GM18505 (cell line): ENCODE measurements around the gene SLC6A16.
A peak's percentile ranks its signal among the peaks of the same experiment; 100 is the strongest.
"Not testable (repeated sequence)": the region's sequence is repeated elsewhere in the genome, so short reads cannot be mapped to it uniquely, and the experiment has no call there.

Experiments used
- ATAC-seq: cut with Tn5 transposase; IDR thresholded peaks from one replicate; pipeline ENCODE4 v1.9.1; 2021; ENCODE audit not compliant: unreplicated experiment
- POLR2A ChIP-seq: IDR thresholded peaks from 4 replicates; pipeline ENCODE4 v1.6.1; 2011; ENCODE audit warnings: borderline replicate concordance; ENCODE audit not compliant: insufficient read depth, insufficient read length; ENCODE audit errors: extremely low read depth

SLC6A16 gene

DNA sequence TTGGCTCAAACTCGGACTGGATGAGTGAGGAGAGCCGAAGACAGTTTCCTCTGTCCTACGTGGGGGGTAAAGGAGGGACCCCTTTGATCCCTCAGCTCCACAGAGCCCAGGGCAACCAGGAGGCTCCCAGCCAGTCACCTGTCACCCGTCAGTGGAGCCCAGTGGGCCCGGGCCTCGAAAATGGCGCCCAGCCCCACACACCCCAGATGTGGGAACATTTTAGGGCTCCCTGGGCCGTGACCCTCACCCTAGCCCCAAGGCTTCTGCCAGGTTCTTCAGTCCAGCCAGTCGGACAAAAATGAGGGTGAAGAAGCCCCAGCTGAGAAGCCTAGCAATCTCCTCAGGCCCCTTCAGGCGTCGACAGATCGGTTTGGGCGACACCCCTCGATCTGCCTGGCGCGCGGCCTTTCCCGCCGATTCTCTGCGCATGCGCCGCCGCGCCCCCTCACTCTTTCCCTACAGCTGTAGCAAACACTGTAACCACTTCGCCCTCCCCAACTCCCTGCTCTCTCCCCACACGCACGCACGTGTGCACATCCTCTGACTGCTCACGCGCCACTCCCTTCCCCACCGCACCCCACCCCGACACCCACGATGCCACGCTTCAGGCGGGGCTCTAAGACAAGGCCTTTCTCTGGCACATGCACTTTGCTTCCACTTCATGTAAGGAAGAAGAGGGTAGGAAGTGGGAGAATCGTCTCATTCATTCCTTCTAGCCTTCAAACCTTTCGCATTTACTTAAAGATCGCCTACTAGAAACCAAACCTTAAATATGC is at the start of gene SLC6A16:
Gene SLC6A16, minus strand, starts transcription at position 391 of the 776 bp plus-strand sequence. CDS start 13,844 bp downstream, outside the sequence.
- no peak for TF ChIP-seq POLR2A
- no peak for ATAC-seq

DNA sequence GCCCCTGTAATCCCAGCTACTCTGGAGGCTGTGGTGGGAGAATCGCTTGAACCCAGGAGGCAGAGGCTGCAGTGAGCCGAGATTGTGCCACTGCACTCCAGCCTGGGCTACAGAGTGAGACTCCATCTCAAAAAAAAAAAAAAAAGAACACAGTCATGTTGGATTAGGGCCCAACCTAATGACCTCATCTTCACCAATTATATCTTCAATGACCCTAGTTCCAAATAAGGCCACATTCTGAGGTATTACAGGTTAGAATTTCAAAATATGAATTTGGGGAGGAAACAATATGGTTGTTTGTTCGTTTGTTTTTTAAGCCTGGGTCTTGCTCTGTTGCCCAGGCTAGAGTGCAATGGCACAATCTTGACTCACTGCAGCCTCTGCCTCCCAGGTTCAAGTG is 48.2 kb upstream of the SLC6A16 start:
- not testable (repeated sequence) for ATAC-seq

DNA sequence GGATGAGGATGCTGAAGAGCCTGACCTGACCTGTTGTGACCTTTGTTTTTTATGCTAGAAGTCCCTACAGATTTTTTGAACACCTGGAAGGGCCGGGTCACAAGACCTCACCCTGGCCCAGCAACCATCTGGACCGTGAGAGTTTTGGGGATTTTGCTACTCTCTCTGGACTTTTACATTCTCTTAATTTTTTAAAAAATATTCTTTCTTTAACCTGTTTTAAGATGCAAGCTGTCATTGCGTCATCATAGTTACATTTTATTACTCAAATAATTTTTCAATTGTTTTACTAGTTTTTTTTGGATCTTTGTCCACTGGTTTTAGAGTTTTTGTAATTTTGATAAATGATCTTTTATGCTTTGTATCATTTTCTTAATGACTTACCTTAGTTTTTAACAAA is 46.2 kb upstream of the SLC6A16 start:
- no peak for TF ChIP-seq POLR2A
- no peak for ATAC-seq

DNA sequence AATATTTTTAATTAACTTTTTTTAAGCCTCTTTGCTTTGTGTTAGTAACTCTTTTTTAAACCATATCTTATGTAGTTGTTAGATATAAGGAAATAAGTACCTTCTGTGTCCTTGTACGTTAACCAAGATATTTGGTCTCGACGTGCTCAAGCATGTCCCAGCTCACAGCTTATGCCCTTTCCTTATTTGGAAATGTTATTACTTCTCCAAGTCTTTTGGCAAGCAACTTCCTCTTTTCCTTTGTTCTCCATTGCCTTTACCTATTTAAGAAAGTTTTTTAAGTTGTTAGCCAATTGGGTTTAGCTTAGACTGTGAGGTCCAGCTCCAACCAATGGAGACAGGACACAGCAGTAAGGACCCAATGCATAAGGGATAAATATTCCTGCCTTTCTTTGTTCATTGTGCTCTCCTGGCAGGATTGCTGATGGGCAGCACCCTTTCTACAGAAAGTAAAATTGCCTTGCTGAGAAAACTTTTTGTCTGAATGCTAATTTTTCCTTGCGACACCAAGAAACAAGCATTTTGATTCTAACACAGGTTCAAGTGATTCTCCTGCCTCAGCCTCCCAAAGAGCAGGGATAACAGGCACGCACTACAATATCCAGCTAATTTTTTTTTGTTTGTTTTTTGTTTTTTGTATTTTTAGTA is 43.8 kb upstream of the SLC6A16 start:
- ATAC-seq: no peak
- no peak for TF ChIP-seq POLR2A

DNA sequence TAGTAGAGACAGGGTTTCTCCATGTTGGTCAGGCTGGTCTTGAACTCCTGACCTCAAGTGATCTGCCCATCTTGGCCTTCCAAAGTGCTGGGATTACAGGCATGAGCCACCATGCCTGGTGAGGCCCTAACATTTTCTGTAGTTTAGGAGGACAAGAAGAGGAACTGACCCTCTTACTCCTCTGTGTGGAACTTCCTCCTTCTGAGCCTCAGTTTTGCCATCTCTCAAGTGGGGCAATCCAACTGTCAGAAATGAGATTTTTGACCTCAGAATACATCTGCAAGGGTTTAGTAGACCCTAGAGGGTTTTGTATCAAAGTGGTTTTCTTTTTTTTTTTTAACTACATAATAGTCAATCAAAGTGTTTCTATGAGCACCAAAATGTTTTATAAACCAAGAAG is 41.1 kb upstream of the SLC6A16 start:
- ATAC-seq: no peak
- no peak for TF ChIP-seq POLR2A

DNA sequence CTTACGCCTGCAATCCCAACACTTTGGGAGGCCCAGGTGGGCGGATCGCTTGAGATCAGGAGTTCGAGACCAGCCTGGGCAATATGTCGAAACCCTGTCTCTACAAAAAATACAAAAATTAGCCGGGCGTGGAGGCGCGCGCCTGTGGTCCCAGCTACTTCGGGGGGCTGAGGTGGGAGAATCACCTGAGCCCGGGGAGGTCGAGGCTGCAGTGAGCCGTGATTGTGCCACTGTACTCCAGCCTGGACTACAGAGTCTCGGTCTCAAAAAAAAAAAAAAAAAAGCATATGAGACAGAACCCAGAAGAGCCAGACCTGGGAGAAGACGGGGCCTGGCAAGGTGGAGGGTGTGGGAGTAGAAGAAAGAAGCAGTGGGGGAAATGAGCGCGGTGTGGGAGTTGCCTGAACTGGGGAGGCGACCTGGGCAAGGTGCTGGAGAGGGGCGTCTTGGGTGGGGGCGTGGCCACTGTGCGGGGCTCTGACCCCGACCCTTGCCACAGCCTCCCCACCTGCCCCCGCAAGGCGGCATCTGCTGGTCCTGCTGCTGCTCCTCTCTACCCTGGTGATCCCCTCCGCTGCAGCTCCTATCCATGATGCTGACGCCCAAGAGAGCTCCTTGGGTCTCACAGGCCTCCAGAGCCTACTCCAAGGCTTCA is 39.2 kb upstream of the SLC6A16 start:
- no peak for TF ChIP-seq POLR2A
- no peak for ATAC-seq

DNA sequence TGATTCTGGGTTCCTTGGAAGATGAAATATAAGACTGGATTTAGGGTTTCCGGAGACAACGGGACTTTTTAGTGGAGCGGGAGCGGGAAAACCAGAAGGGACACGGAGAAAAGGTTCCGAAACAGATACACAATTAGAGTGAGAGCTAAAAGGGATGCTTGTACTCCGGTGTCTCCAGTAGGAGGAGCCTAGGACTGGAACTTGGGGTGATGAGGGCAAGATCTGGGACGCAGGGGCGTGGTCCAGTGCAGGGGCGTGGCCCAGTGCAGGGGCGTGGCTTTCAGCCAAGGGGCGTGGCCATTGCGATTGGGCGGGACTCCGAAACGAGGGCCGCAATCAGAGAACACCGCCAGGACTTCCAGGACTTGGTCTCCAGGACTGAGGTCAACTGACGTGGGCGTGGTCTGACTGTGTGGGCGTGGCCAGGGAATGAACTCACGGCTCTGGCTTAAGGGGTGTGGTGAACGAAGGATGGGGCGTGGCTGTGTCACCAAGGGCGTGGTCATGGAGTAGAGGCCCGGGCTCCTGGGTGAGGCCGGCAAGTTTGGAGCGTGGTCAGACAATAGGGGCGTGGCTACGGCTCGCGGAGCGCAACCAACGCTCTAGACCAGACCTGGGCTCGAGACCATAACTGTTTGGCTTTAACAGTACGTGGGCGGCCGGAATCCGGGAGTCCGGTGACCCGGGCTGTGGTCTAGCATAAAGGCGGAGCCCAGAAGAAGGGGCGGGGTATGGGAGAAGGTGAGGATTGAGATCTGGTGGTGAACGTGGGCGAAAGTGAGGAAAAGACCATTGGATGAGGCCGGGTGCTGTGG is 38.5 kb upstream of the SLC6A16 start, which contains the start of gene DKKL1:
Gene DKKL1, plus strand, starts transcription at position 610 of the 815 bp plus-strand sequence. Its CDS starts 122 bp downstream, at position 732.
- no peak for TF ChIP-seq POLR2A
- peak; percentile 61 for ATAC-seq

DNA sequence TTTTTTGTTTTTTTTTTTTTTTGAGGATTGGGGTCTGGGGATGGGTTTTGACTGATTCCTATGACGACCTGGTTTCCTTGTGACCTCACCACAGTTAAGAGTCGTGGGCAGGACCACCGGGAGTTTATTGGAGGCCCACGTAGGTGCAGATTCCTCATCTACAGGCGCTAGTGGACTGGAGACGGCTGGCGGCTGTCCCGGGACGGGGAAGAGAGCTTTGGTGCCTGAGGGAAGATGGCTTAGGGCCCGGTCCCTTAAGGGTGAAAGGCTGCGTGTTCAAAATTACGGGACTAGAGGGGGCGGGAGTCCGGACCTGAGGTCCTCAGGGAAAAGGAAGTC is 37.9 kb upstream of the SLC6A16 start:
- no peak for TF ChIP-seq POLR2A
- ATAC-seq: no peak

DNA sequence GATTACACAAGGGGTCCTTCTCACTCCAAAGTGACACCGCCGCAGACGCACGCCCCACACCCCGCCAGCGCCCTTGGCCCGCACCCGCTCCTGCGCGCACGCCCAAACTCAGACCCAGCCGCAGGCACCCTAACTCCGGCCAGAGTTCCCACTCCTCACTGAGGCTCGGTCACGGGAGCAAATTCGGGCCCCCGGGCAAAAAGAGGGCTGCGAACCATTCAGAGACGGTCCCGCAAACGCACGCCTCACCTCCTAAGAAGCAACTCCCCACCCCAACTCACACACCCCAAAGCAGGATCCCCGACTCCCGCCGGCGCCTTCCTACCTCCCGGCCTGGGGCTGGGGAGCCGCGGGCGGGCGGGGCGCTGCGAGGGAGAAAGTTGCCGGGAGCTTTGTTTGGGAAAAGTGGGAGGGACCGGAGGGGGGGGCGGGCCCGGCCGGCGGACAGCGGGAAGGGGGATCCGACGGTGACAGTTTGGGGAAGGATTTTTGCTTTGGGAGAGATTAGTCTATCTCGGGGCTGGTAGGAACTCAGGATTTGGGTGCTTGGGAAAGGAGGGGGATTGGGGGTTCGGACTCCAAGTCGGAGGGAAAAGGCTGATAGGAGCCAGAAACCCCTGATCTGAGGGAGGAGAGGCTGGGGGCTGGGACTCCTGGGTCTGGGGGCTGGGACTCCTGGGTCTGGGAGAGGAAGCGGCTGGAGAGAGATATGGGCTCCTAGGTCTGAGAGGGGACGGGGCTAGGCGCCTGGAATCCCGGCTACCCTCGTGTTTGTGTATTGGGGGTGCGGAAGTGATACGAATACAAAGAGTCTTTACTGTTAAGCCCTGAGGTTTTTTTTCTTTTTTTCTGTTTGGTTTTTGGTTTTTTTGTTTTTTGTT is 37.3 kb upstream of the SLC6A16 start, which contains the start of gene TEAD2:
Gene TEAD2, minus strand, starts transcription at position 369 of the 881 bp plus-strand sequence. CDS start 2,341 bp downstream, outside the sequence.
- TF ChIP-seq POLR2A: no peak
- ATAC-seq: no peak

DNA sequence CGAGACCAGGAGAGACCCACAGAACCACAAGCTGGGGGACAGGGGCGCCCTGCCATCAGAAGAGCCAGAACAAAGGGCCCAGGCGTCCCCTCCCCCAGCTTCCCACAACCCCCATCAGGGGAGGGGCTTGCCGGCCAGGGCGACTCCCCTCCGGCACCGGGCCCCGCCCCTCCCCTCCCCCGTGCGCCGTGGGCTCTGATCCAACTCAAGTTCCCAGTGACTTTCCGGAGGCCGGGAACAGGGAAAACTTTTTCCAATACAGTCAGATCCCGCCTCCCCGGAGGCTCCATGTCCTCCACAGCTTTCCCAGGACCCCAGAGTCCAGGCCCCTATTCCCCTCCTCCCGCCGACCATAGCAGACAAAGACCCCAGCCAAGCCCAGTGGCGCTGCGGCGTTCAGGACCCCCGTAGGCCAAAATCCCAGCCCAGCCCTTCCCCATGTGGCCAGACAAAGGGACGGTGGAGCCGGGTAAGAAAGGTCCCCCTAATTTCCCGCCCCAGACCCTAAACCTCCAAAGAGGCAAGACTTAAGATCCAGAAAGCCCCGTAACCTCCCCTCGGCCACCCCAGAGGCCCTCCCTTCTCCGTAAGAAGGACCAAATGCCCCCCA is 36.6 kb upstream of the SLC6A16 start:
- TF ChIP-seq POLR2A: no peak
- no peak for ATAC-seq

DNA sequence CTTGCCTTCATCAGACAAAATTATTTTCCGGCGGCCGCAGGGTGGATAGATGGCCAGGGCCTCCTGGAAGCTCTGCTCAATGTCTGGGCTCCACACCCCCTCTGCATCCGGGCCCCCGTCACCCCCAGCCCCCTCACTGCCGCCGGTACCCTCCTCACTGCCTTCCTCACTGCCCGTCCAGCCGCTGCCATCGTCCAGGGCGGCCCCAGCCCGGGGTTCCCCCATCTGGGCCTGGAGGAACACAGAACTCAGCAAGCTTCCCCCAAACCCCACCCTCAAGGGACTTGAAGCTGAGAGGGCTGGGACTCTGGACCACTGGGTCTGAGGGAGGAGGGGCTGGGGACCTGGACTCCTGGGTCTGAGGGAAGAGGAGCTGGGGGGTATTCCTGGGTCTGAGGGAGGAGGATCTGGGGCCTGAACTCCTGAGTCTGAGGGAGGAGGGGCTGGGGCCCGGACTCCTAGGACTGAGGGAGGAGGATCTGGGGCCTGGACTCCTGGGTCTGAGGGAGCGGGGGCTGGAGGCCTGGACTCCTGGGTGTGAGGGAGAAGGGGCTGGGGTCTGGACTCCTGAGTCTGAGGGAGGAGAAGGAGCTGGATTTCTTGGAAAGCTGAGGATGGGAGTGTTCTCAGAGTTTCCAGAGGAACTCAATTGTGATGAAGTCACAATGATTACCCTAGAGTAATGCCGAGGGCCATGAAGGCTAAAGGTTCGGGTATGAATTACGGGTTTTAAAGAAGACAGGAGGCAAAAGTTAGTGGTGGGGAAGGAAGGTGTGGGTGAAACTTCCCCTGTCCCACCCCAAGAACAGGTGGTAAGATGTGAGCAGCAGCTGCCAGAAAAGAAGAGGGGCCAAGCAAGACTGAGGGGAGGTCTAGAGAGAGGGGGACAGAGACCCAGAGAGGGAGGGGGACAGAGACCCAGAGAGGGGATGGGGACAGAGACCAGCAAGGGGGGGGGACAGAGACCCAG is 35.1 kb upstream of the SLC6A16 start:
- TF ChIP-seq POLR2A: no peak
- ATAC-seq: no peak

DNA sequence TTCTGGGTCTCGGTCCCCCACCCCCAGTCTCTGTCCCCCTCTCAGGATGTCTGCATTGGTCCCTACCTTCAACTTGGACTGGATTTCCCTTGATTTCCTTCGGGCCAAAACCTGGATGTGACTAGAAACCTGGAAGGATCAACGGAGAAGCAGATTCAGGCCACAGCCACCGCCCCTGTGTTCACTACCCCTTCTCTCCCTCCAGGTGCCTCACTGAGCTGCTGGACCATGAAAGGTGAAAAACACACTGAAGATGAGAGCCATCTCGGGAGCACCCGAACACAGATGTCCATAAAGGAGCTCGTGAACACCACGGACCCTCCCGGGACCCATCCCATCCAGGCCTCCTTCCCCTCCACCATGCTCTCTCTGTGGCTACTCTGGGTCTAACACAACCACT is 32.2 kb upstream of the SLC6A16 start:
- no peak for ATAC-seq
- TF ChIP-seq POLR2A: no peak
